Omental fat pad (tissue), 4 donors: ENCODE results near the gene JPH4. TPM values are rescaled to one million over a fixed set of nuclear protein-coding genes. Genes with fewer than 3 reads are reported as not detected.
"Not testable (repeated sequence)": the region's sequence is repeated elsewhere in the genome, so short reads cannot be mapped to it uniquely, and the experiment has no call there.

Experiments
- ATAC-seq: fragments of 150-250 bp; one replicate; pipeline ENCODE4 v1.9.1; 2016; ENCODE audit warnings: mild to moderate bottlenecking, moderate library complexity; ENCODE audit not compliant: low FRiP score
- DNase-seq: peaks from one replicate; pipeline ENCODE4 v3.0.0-alpha.2; 2019; ENCODE audit warnings: low spot score
- CTCF ChIP-seq, 3 donors: fragments of 450-650 bp; IDR thresholded peaks; one replicate each; pipeline ENCODE4 v1.5.1; 2016 to 2017; ENCODE audit warnings: antibody characterized with exemption in 3 of 3, mild to moderate bottlenecking in 3 of 3, moderate library complexity in 2 of 3
- total RNA-seq, 4 donors: library from RNA; depleted of rRNA; stranded (reverse); fragments of >200 nt; gene quantifications; one replicate each; pipeline ENCODE4 v1.1.0, GENCODE V29; 2016

Gene JPH4
- total RNA-seq, 4 donors from 2014 or later = 0.56 to 1.2 (median 0.90) TPM

DNA sequence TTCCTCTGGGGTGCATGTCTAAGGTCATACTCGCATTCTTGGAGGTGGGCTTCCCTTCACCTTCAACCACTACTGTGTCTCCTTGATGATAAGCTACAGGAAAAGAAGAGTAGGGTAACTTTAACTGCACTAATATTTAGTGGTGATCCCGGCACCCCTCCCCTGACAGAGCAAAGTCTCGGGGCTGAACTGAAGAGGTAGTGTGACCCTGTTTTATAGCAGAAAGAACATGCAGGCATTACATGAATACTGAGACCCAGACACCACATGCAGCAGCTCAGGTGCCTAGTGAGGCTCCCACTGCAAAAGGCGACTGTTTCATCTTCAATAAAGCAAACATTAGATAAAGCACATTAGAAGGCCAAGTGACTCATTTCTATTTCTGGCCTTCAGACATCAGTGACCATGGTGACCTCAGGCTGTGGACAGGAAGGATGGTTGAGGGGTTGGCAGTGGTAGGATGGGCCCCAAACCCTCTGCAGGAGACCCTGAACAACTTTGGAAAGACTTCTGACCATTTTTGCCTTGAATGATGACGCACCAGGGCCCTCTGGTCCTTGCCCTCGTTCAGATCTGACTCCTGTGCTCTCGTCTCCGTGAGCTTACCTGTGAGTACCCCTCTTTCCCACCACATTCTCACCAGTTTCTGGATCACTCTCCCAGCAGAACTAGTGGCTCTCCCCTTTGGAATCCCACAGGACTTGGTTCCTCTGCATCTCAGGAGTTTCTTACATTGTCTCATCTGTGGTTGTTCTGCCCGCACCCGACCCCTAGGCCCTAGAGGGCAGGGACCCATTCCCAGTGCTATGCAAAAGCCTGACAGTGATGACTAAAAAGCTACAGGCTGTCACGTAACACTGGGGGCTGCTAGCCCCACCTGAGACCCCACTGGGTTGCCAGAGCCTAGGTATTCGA lies 23.8 kb upstream of the JPH4 start:
- no peak for DNase-seq

GRCh38 chr14:23601845-23602180 lies 23.2 kb upstream of the JPH4 start:
- TF ChIP-seq CTCF (IDR thresholded peaks at IDR 0.05) = no peak
- no peak for ATAC-seq

More for the DNA sequence above, 23.8 kb upstream of the JPH4 start:
- no peak for TF ChIP-seq CTCF (IDR thresholded peaks at IDR 0.05)
- ATAC-seq = no peak

DNA sequence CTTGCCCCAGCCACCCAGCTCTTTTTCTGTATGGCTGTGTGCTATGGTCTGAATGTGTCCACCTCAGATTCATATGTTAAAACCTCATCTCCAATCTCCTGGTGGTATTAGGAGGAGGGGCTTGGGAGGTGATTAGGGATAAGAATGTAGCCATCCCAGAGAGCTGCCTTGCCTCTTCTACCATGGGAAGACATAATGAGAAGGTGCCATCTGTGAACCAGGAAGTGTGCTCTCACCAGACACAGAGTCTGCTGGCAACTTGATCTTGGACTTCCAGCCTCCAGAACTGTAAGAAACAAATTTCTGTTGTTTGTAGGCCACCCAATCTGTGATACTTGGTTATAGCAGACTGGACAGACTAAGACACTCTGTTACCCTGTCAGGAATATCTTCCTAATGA lies 22.8 kb upstream of the JPH4 start:
- no peak for TF ChIP-seq CTCF (IDR thresholded peaks at IDR 0.05)
- DNase-seq (no peak), ATAC-seq (no peak)

More at GRCh38 chr14:23601845-23602180, 23.2 kb upstream of the JPH4 start:
- no peak for DNase-seq

DNA sequence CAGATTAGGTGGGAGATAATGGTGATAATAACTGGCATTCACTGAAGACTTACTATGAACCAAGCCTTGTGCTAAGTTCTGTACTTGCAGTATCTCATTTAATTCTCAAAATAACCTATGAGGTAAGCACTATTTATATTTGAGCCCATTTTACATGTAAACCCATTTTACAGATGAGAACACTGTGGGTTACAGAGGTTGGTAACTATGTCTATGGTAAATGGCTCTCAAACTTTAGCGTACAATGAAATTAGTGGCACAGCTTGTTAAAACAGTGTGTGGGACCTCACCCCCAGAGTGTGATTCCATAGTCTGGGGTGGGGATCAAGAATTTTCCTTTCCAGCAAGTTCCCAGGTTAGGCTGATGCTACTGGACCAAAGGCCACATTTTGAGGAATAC lies 22.2 kb upstream of the JPH4 start:
- ATAC-seq = no peak
- TF ChIP-seq CTCF (IDR thresholded peaks at IDR 0.05) = no peak
- DNase-seq = no peak

- DNase-seq = no peak
- no peak for TF ChIP-seq CTCF (IDR thresholded peaks at IDR 0.05)
- no peak for ATAC-seq
Observed at GRCh38 chr14:23600322-23600707, 21.7 kb upstream of the JPH4 start.

DNA sequence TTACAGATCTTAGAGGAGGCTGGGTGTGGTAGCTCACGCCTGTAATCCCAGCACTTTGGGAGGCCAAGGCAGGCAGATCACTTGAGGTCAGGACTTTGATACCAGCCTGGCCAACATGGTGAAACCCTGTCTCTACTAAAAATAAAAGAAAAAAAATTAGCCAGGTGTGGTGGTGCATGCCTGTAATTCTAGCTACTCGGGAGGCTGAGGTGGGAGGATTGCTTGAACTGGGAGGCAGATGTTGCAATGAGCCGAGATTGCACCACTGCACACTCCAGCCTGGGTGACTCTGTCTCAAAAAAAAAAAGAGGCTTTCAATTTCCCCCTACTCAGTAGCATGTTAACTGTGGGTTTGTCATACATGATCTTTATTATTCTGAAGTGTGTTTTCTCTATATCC lies 15.6 kb upstream of the JPH4 start:
- not testable (repeated sequence) for DNase-seq, ATAC-seq

DNA sequence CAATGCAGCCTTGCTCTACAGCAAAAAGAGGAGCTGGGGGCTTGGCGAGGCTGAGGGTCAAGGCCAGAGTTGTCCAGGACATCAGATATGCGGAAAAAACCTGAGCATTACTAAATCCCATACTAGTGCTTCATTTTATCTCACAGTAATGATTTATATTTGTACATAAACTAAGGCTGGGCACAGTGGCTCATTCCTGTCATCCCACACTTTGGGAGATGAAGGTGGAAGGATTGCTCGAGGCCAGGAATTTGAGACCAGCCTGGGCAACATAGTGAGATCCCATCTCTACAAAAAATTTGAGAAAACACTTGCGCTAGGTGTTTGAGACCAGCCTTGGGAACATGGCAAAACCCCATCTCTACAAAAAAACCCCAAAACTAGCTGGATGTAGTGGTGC lies 11.6 kb upstream of the JPH4 start:
- no peak for TF ChIP-seq CTCF (IDR thresholded peaks at IDR 0.05)
- no peak for ATAC-seq
- DNase-seq = no peak
